Panc1 (cell line): ENCODE results near the gene WDR88. TPM values are rescaled to one million over a fixed set of nuclear protein-coding genes. Genes with fewer than 3 reads are reported as not detected.
"Not testable (repeated sequence)": the region's sequence is repeated elsewhere in the genome, so short reads cannot be mapped to it uniquely, and the experiment has no call there.

Experiments
- ATAC-seq: fragments of 200-7000 bp; cut with Tn5 transposase; 2 replicates; pipeline ENCODE4 v1.9.1; 2020; ENCODE audit warnings: mild to moderate bottlenecking, moderate library complexity
- BruUV-seq: library from RNA; stranded (reverse); fragments of 400-500 nt; replicated peaks from 2 replicates; lab custom pipeline; 2021; lab: Mats Ljungman, UMichigan
- CTCF ChIA-PET: fragments of 300-600 bp; sonication (Branson Sonifier 250); formaldehyde crosslinking; loops from one replicate; lab custom pipeline; 2022; ENCODE audit warnings: antibody characterized with exemption; lab: Charles Lee
- POLR2A ChIA-PET: fragments of 300-600 bp; sonication (Branson Sonifier 250); formaldehyde crosslinking; loops from one replicate; lab custom pipeline; 2022; ENCODE audit warnings: antibody characterized with exemption; lab: Charles Lee
- DNase-seq: peaks from one replicate; pipeline ENCODE4 v3.0.0-alpha.2; 2010; ENCODE audit warnings: low read depth, low spot score
- H3K27ac ChIP-seq: 2 replicates; pipeline ENCODE4 v1.5.1; 2011; ENCODE audit warnings: mild to moderate bottlenecking, low read length, inconsistent platforms
- H3K27me3 ChIP-seq: fragments of 200-500 bp; sonication (Bioruptor generic); 2 replicates; pipeline ENCODE4 v1.6.0; 2014; ENCODE audit warnings: low read length, inconsistent platforms; ENCODE audit not compliant: control insufficient read depth, insufficient read depth
- H3K36me3 ChIP-seq: fragments of 200-500 bp; sonication (Bioruptor generic); 2 replicates; pipeline ENCODE4 v1.5.1; 2014; ENCODE audit warnings: inconsistent platforms, mild to moderate bottlenecking, low read length, moderate library complexity; ENCODE audit not compliant: control insufficient read depth, insufficient read depth
- H3K4me1 ChIP-seq: 2 replicates; pipeline ENCODE4 v1.5.1; 2011; ENCODE audit warnings: inconsistent platforms, mild to moderate bottlenecking, low read length, moderate library complexity; ENCODE audit not compliant: control insufficient read depth, insufficient read depth
- H3K4me3 ChIP-seq, 2 experiments: 2 replicates each; pipeline ENCODE4 v1.5.1; 2011 to 2012; ENCODE audit warnings: low read depth in 2 of 2, low read length in 2 of 2, mild to moderate bottlenecking in 2 of 2, inconsistent platforms in 1 of 2, moderate library complexity in 1 of 2
- H3K9me3 ChIP-seq: fragments of 200-500 bp; sonication (Bioruptor generic); 2 replicates; pipeline ENCODE4 v1.5.1; 2014; ENCODE audit warnings: low read depth, mild to moderate bottlenecking, inconsistent platforms, low read length, moderate library complexity; ENCODE audit not compliant: control insufficient read depth, insufficient read depth
- CTCF ChIP-seq: fragments of 450-650 bp; IDR thresholded peaks from 2 replicates; pipeline ENCODE4 v1.5.1; 2017; ENCODE audit warnings: mild to moderate bottlenecking
- POLR2AphosphoS5 ChIP-seq: IDR thresholded peaks from 2 replicates; pipeline ENCODE4 v1.6.1; 2012; ENCODE audit warnings: mild to moderate bottlenecking, low read depth, low read length, moderate library complexity
- REST ChIP-seq, 2 experiments: IDR thresholded peaks; 2 replicates each; pipeline ENCODE4 v1.6.1; 2011 to 2012; ENCODE audit warnings: low read depth in 2 of 2, control low read depth in 1 of 2, low read length in 1 of 2, mild to moderate bottlenecking in 1 of 2, moderate library complexity in 1 of 2; ENCODE audit not compliant: insufficient read depth in 1 of 2
- SIN3A ChIP-seq: IDR thresholded peaks from 2 replicates; pipeline ENCODE4 v1.6.1; 2012; ENCODE audit warnings: low read depth, mild to moderate bottlenecking, low read length, moderate library complexity, borderline replicate concordance; ENCODE audit not compliant: insufficient read depth
- TCF7L2 ChIP-seq: IDR thresholded peaks from 2 replicates; pipeline ENCODE4 v1.6.1; 2011; ENCODE audit warnings: mild to moderate bottlenecking, low read depth, low read length, inconsistent platforms
- in situ Hi-C: cut with HindIII; loops from 2 replicates; pipeline ENCODE4 v1.10.0; 2016; ENCODE audit warnings: low sequenced_read_pairs, low pct_unique_long_range_greater_than_20kb
- intact Hi-C: fragments of 100-400 bp; cut with micrococcal nuclease; formaldehyde crosslinking; loops from one replicate; pipeline ENCODE4 v1.10.0; 2022; ENCODE audit not compliant: unreplicated experiment
- total RNA-seq: library from RNA; stranded (reverse); gene quantifications from one replicate; pipeline ENCODE4 v1.2.1, GENCODE V29; 2021; ENCODE audit not compliant: unreplicated experiment

The WDR88 gene
- total RNA-seq, 1 experiment from 2014 or later, result 0.31 TPM

- no TSS peak for BruUV-seq
- intact Hi-C loops, result no loop called here
- Histone ChIP-seq H3K27me3 (no peaks in the 10 kb centered on the region), H3K9me3 (no peaks in the 10 kb centered on the region; the same call in 1 of the 2 replicates), H3K4me3 (no peak overlapping the region), H3K27ac (no peak overlapping the region), H3K36me3 (no peaks in the 10 kb centered on the region), H3K4me1 (no peaks in the 10 kb centered on the region)
- CTCF ChIA-PET, result interaction anchor here (0.6 to 1.0 kb wide), 3 partner anchors 13 to 372 kb away, joined by 3 to 8 read pairs (median 5); no protein-coding TSS in a partner anchor
- POLR2A ChIA-PET, result interaction anchor here (0.6 kb wide), 1 partner anchor 22 kb away, joined by 6 read pairs; no protein-coding TSS in a partner anchor
- TF ChIP-seq CTCF, result no peak
- TF ChIP-seq TCF7L2, result no peak
- no peak for TF ChIP-seq POLR2AphosphoS5
- TF ChIP-seq SIN3A, result no peak
- TF ChIP-seq REST (IDR thresholded peaks at IDR 0.05; ENCODE audit: insufficient read depth in 1 of 2, low read depth in 2 of 2, low read length in 1 of 2), result no peak
- in situ Hi-C loops, result no loop called here
- no peak for ATAC-seq
- DNase-seq, result no peak
Measured at GRCh38 chr19:33163481-33163880, 31.6 kb downstream of the WDR88 start.

GRCh38 chr19:33166037-33166436, 34.1 kb downstream of the WDR88 start:
- H3K4me3 ChIP-seq, in situ Hi-C loops, H3K9me3 ChIP-seq, H3K27ac ChIP-seq, H3K4me1 ChIP-seq, ATAC-seq, intact Hi-C loops, DNase-seq, H3K27me3 ChIP-seq, BruUV-seq, H3K36me3 ChIP-seq: not testable (repeated sequence)
- CTCF ChIA-PET, result interaction anchor here (0.6 to 1.8 kb wide), 2 partner anchors 11 to 18 kb away, joined by 3 to 5 read pairs; no protein-coding TSS in a partner anchor
- POLR2A ChIA-PET, result interaction anchor here (0.5 to 0.6 kb wide), 2 partner anchors 9 to 608 kb away, joined by 3 to 5 read pairs; no protein-coding TSS in a partner anchor

- Histone ChIP-seq H3K27me3 (no peaks in the 10 kb centered on the region), H3K27ac (no peak overlapping the region), H3K9me3 (no peaks in the 10 kb centered on the region; the same call in 1 of the 2 replicates), H3K4me1 (peaks cover 10% of the 10 kb centered on the region), H3K4me3 (no peak overlapping the region), H3K36me3 (no peaks in the 10 kb centered on the region)
- intact Hi-C loops (no loop called here), in situ Hi-C loops (no loop called here)
- no peak for TF ChIP-seq REST (IDR thresholded peaks at IDR 0.05; ENCODE audit: insufficient read depth in 1 of 2, low read depth in 2 of 2, low read length in 1 of 2)
- TF ChIP-seq POLR2AphosphoS5, result no peak
- no peak for TF ChIP-seq TCF7L2
- TF ChIP-seq SIN3A, result no peak
- no peak for TF ChIP-seq CTCF
- BruUV-seq, result no TSS peak
- POLR2A ChIA-PET, result no interaction called here
- no peak for ATAC-seq
- no peak for DNase-seq
- CTCF ChIA-PET, result interaction anchor here (1.8 kb wide), 1 partner anchor 17 kb away, joined by 5 read pairs; no protein-coding TSS in a partner anchor
Measured at GRCh38 chr19:33167438-33167837, 35.5 kb downstream of the WDR88 start.
